Lower leg skin (tissue), 4 donors: ENCODE results near the gene SP1. TPM values are rescaled to one million over a fixed set of nuclear protein-coding genes. Genes with fewer than 3 reads are reported as not detected.

ENCODE experiments used
- DNase-seq, 2 donors: peaks; one replicate each; pipeline ENCODE4 v3.0.0-alpha.2; 2019; ENCODE audit warnings: low spot score in 2 of 2
- H3K4me3 ChIP-seq: fragments of 200-600 bp; sonication (generic); 2 replicates; pipeline ENCODE4 v1.5.1; 2017; ENCODE audit warnings: mild to moderate bottlenecking, low read depth; ENCODE audit not compliant: poor library complexity, severe bottlenecking
- POLR2A ChIP-seq, 2 donors: fragments of 450-650 bp; IDR thresholded peaks; one replicate each; pipeline ENCODE4 v1.6.1; 2016 to 2017; ENCODE audit warnings: antibody characterized with exemption in 2 of 2, mild to moderate bottlenecking in 1 of 2, moderate library complexity in 1 of 2
- WGBS, 2 donors: methylation state at CpG; one replicate each; pipeline ENCODE4 v1.1.5; 2018; 5-methylcytosine and 5-hydroxymethylcytosine counted together
- intact Hi-C: fragments of 100-400 bp; cut with DNase I; formaldehyde crosslinking; loops from one replicate; pipeline ENCODE4 v1.15.0; 2023; ENCODE audit warnings: low total_unique reads
- total RNA-seq, 4 donors: library from RNA; depleted of rRNA; stranded (reverse); fragments of >200 nt; gene quantifications; one replicate each; pipeline ENCODE4 v1.1.0, GENCODE V29; 2016
- TF ChIP-seq, protein P1 (sequence below), 3 donors: fragments of 450-650 bp; IDR thresholded peaks; one replicate each; pipeline ENCODE4 v1.5.1; 2016; ENCODE audit warnings: antibody characterized with exemption in 3 of 3, mild to moderate bottlenecking in 3 of 3, moderate library complexity in 2 of 3

SP1 gene
- total RNA-seq, 4 donors from 2014 or later = 89.6 to 111 (median 100) TPM

DNA sequence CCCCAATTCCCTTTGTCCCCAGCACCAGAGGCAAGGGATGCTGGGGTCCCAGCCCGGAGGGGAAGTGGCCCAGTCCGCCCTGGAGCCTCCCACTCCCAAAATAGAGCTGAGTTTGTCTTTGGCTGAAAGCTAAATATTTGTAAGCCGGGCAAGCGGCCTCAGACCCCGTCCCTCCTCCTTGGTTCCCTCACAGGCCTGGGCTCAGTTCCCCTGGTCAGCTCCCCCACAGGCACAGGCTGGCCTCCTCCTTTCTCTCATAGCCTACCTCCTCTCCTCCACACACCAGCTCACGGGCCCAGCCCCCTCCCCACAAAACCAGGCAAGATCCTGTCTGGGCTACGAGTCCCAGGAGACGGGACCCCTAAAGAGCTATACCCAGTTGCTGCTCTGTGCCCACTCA is 45.2 kb upstream of the SP1 start:
- WGBS, 2 donors = 88 to 95% methylated on average over 8 of the region's 8 CpGs
- TF ChIP-seq, protein P1, sequence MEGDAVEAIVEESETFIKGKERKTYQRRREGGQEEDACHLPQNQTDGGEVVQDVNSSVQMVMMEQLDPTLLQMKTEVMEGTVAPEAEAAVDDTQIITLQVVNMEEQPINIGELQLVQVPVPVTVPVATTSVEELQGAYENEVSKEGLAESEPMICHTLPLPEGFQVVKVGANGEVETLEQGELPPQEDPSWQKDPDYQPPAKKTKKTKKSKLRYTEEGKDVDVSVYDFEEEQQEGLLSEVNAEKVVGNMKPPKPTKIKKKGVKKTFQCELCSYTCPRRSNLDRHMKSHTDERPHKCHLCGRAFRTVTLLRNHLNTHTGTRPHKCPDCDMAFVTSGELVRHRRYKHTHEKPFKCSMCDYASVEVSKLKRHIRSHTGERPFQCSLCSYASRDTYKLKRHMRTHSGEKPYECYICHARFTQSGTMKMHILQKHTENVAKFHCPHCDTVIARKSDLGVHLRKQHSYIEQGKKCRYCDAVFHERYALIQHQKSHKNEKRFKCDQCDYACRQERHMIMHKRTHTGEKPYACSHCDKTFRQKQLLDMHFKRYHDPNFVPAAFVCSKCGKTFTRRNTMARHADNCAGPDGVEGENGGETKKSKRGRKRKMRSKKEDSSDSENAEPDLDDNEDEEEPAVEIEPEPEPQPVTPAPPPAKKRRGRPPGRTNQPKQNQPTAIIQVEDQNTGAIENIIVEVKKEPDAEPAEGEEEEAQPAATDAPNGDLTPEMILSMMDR (IDR thresholded peaks at IDR 0.05) = no peak
- TF ChIP-seq POLR2A (IDR thresholded peaks at IDR 0.05) = no peak
- no peak overlapping the region for H3K4me3 ChIP-seq
- DNase-seq = no peak
- intact Hi-C loops = no loop called here

DNA sequence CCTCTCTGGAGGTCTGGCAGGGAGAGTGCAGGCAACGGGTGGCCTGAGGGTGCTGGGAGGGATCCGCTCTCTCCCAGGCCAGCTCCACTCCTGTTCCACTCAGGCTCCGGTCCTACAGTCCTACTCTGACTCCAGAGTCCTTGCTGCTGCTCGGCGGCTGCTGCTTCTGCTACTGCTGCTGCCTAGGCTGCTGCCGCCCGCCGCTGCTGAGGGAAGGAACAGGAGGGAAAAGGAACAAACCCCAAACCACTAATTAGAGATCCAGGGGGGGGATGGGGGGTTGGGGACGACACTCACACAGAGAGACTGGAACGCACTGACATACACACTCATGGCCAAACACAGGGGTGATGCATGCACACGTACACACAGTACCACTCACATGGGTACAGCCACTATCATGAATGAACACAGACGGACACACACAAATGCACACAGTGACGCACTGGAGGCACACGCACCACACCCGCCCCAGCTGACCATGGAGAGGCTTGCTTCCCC is 43.7 kb upstream of the SP1 start, which contains the start of gene SP7:
Gene SP7 (minus strand): TSS at position 174 of the 501 bp plus-strand sequence. CDS start 708 bp downstream, outside the sequence.
- intact Hi-C loops = no loop called here
- DNase-seq = no peak
- H3K4me3 ChIP-seq = no peak within 1 kb of the TSS
- WGBS, 2 donors = 51 to 55% methylated on average over 14 of the region's 15 CpGs
- TF ChIP-seq, protein P1 (IDR thresholded peaks at IDR 0.05) = no peak
- TF ChIP-seq POLR2A (IDR thresholded peaks at IDR 0.05) = no peak

DNA sequence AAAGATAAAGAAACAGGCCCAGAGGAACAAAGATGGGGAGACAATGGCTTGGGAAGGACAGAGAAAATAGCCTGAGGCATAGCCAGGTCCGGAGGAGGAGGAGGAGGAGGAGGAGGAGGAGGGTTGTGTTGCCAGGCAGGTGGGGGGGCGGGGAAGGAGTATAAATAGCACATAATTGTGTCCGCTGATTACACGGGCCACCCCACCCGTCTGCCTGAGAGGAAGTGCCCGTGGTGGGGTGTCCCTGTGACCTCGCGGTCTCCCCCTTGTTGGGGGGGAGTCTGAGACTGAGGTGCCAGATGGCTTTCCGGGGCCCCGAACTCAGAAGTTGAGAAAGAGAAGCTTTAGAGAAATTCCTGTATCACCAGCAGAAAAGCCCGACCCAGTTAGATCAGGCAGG is 42.0 kb upstream of the SP1 start:
- no peak overlapping the region for H3K4me3 ChIP-seq
- intact Hi-C loops = no loop called here
- TF ChIP-seq, protein P1 (IDR thresholded peaks at IDR 0.05) = no peak
- no peak for TF ChIP-seq POLR2A (IDR thresholded peaks at IDR 0.05)
- WGBS, 2 donors = 34 to 38% methylated on average over 11 of the region's 11 CpGs
- no peak for DNase-seq

DNA sequence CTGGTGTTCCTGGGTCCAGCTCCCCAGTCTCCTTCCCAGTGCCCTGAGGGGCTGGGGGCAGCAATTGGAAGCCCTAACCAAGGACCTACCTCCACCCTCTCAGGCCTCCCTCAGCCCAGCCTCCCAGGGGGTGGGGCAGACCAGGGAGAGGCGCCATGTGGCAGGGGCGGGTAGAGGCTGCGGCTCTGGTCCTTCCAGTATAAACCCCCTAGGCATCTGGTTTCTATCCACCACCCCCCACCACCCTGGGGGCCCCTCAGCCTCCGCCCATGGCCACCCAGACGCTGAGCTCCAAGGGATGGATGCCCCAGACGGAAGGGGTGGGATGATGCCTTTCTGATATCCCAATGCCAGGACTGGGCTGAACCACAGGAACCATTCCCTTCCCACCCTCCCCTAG is 41.1 kb upstream of the SP1 start:
- TF ChIP-seq POLR2A (IDR thresholded peaks at IDR 0.05) = no peak
- TF ChIP-seq, protein P1 (IDR thresholded peaks at IDR 0.05) = no peak
- no peak for DNase-seq
- H3K4me3 ChIP-seq = no peak overlapping the region
- intact Hi-C loops = no loop called here
- 35 to 53% methylated on average over 6 of the region's 6 CpGs for WGBS, 2 donors

DNA sequence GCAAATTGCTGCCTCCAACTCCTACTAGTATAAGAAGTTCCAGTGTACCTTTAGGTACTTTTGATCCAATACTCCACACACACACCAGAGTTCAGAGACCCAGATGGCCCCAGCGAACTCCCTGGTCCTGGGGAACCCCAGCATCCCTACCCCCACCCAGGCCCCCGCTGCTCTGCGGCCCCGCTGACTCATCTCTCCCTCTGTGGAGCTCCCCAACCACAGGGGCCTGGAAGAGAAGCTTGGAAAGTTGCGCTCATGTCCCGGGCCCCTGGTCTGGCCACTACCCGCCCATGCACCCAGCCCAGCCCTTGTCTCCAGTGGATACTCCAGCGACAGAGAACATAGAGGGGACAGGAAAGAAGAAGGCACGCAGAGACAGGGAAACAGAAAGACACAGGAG is 39.6 kb upstream of the SP1 start:
- intact Hi-C loops = no loop called here
- TF ChIP-seq, protein P1 (IDR thresholded peaks at IDR 0.05) = no peak
- no peak for TF ChIP-seq POLR2A (IDR thresholded peaks at IDR 0.05)
- H3K4me3 ChIP-seq = no peak overlapping the region
- WGBS, 2 donors = 86 to 92% methylated on average over 9 of the region's 9 CpGs
- DNase-seq = no peak

DNA sequence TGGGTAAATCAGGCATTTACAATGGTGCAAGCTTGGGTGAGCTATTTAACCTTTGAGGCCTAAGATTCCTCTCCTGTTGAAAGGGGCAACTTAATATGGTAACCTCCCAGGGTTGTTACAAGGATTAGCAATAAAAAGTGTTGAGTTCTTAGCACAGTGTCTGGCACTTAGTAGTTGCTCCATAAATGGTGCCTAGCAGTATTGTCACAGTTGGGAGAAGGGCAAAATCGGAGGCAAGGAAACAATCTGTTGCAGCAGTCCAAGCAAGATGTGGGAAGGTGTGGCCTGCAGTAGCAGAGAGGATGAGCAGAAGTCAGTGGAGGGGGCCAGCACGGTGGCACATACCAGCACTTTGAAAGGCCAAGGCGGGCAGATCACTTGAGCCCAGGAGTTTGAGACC is 36.5 kb upstream of the SP1 start:
- intact Hi-C loops = no loop called here
- WGBS, 2 donors = 64% methylated on average over 3 of the region's 3 CpGs
- no peak for DNase-seq
- TF ChIP-seq, protein P1 (IDR thresholded peaks at IDR 0.05) = no peak
- no peak for TF ChIP-seq POLR2A (IDR thresholded peaks at IDR 0.05)
- H3K4me3 ChIP-seq = no peak overlapping the region
